ENCODE measurements around the gene INTS1. TPM values are rescaled to one million over a fixed set of nuclear protein-coding genes. Genes with fewer than 3 reads are reported as not detected.

INTS1 gene
- total and polyA plus RNA-seq, 2 of the 4 experiments (the other 2 are of a cell fraction) = 9.3 to 40.1 TPM

- H3K36me3 ChIP-seq (ENCODE audit: control insufficient read depth, insufficient read depth, low read length) = peaks cover 83% of the 10 kb centered on the region
- H4K5ac ChIP-seq (ENCODE audit: low read depth, low read length) = no peak overlapping the region
- H3K14ac ChIP-seq (replicated peaks; ENCODE audit: low read depth, low read length) = no peak overlapping the region
- CTCF ChIA-PET = no interaction called here
- no peak overlapping the region for H2AFZ ChIP-seq (replicated peaks; ENCODE audit: low read length, poor library complexity)
- H2BK20ac ChIP-seq (ENCODE audit: low read depth, low read length) = no peak overlapping the region
- no peak overlapping the region for H3K56ac ChIP-seq (ENCODE audit: extremely low read depth, insufficient read depth, low read length)
- DNase-seq (no peak), ATAC-seq (ENCODE audit: low read depth) (no peak)
- POLR2A ChIA-PET (ENCODE audit: unreplicated experiment) = no interaction called here
- no peak overlapping the region for H2AK5ac ChIP-seq (ENCODE audit: low read depth, low read length)
- no peak overlapping the region for H3K23ac ChIP-seq (ENCODE audit: low read depth, low read length)
- 96% methylated on average over 15 of the region's 23 CpGs; no CpG with 5 or more reads in 1 of the 2 experiments for WGBS, 2 experiments (ENCODE audit: extremely low coverage in 2 of 2, insufficient read length in 1 of 2)
- no peak overlapping the region for H3K4ac ChIP-seq (ENCODE audit: low read depth, low read length)
- in situ Hi-C loops (cut with MboI; ENCODE audit: low sequenced_read_pairs) (no loop called here), intact Hi-C loops (cut with micrococcal nuclease) (no loop called here), dilution Hi-C loops (cut with HindIII; ENCODE audit: low sequenced_read_pairs, unreplicated experiment) (no loop called here)
- no peak overlapping the region for H3K4me2 ChIP-seq (ENCODE audit: low read depth, low read length)
- no peak overlapping the region for H4K91ac ChIP-seq (ENCODE audit: insufficient read depth, low read depth, low read length)
- H4K8ac ChIP-seq (ENCODE audit: low read depth in 2 of 2, low read length in 2 of 2) = no peak overlapping the region
- no peaks in the 10 kb centered on the region for H3K4me1 ChIP-seq (ENCODE audit: control insufficient read depth, insufficient read depth, low read length)
- no peak overlapping the region for H2BK15ac ChIP-seq (ENCODE audit: low read depth, low read length)
- peaks cover 0 to 6% of the 10 kb centered on the region in 2 experiments; a peak in 1 of 4 replicates for H3K79me1 ChIP-seq (ENCODE audit: low read depth in 1 of 2, low read length in 2 of 2)
- H3K9me1 ChIP-seq (ENCODE audit: insufficient read depth, low read length) = no peaks in the 10 kb centered on the region
- no peak overlapping the region for H3K18ac ChIP-seq (ENCODE audit: low read depth, low read length)
- peaks cover 4% of the 10 kb centered on the region; the same call in 1 of the 2 replicates for H4K20me1 ChIP-seq (ENCODE audit: insufficient read depth, low read length)
- no TSS peak for BruUV-seq (replicated peaks)
- H2BK120ac ChIP-seq (ENCODE audit: low read depth, low read length) = no peak overlapping the region
- H3K27ac ChIP-seq (ENCODE audit: insufficient read depth, low read length) = no peak overlapping the region
- no peaks in the 10 kb centered on the region for H3K27me3 ChIP-seq (ENCODE audit: control insufficient read depth, insufficient read depth, low read length)
- H2BK5ac ChIP-seq (ENCODE audit: low read depth, low read length, poor library complexity, severe bottlenecking) = no peak overlapping the region
- no peak overlapping the region for H3K4me3 ChIP-seq (ENCODE audit: insufficient read depth, low read depth, low read length)
- no peak for TF ChIP-seq RAD21 (IDR thresholded peaks at IDR 0.05; ENCODE audit: low read length)
- TF ChIP-seq FOS (IDR thresholded peaks at IDR 0.05; ENCODE audit: low read depth, low read length) = no peak
- TF ChIP-seq CEBPB (IDR thresholded peaks at IDR 0.05; ENCODE audit: low read depth, low read length) = no peak
- no peak for TF ChIP-seq RFX5 (IDR thresholded peaks at IDR 0.05; ENCODE audit: low read depth, low read length)
- TF ChIP-seq ELK1 (IDR thresholded peaks at IDR 0.05; ENCODE audit: borderline replicate concordance, low read depth, low read length) = no peak
- TF ChIP-seq POLR2A (IDR thresholded peaks at IDR 0.05; ENCODE audit: low read depth, low read length) = no peak
- no peak for TF ChIP-seq CTCF (conservative IDR thresholded peaks at IDR 0.05; ENCODE audit: low read depth, low read length)
- TF ChIP-seq RCOR1 (IDR thresholded peaks at IDR 0.05; ENCODE audit: insufficient replicate concordance, low read length) = no peak
- TF ChIP-seq MAFK (IDR thresholded peaks at IDR 0.05; ENCODE audit: low read depth, low read length) = no peak
- TF ChIP-seq, protein P1, sequence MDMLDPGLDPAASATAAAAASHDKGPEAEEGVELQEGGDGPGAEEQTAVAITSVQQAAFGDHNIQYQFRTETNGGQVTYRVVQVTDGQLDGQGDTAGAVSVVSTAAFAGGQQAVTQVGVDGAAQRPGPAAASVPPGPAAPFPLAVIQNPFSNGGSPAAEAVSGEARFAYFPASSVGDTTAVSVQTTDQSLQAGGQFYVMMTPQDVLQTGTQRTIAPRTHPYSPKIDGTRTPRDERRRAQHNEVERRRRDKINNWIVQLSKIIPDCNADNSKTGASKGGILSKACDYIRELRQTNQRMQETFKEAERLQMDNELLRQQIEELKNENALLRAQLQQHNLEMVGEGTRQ (IDR thresholded peaks at IDR 0.05; ENCODE audit: low read depth, low read length) = no peak
- TF ChIP-seq MXI1 (IDR thresholded peaks at IDR 0.05; ENCODE audit: borderline replicate concordance, low read depth, low read length) = no peak
- no peak for TF ChIP-seq MAZ (IDR thresholded peaks at IDR 0.05; ENCODE audit: borderline replicate concordance, low read depth, low read length)
- no peaks in the 10 kb centered on the region for H3K9me3 ChIP-seq (ENCODE audit: control insufficient read depth, insufficient read depth, low read length)
- no peak overlapping the region for H3K9ac ChIP-seq (ENCODE audit: low read depth, low read length)
- no peak overlapping the region for H2AK9ac ChIP-seq (replicated peaks; ENCODE audit: low read depth, low read length, poor library complexity)
Measured at GRCh38 chr7:1486571-1486970, 17.6 kb downstream of the INTS1 start.

Data from IMR-90 (cell line).